IMR-90 (cell line): Measurements from ENCODE around the gene C11orf98. TPM values are rescaled to one million over a fixed set of nuclear protein-coding genes. Genes with fewer than 3 reads are reported as not detected.

Experiments used
- ATAC-seq: fragments of 200-7000 bp; cut with Tn5 transposase; 2 replicates; pipeline ENCODE4 v1.9.1; 2020; ENCODE audit warnings: low read depth, mild to moderate bottlenecking, moderate library complexity
- BruUV-seq: library from RNA; stranded (reverse); fragments of 400-500 nt; replicated peaks from 2 replicates; lab custom pipeline; 2021; lab: Mats Ljungman, UMichigan
- CTCF ChIA-PET: fragments of 300-600 bp; formaldehyde crosslinking; extraction: SDS; loops from one replicate; lab custom pipeline; 2021; ENCODE audit warnings: antibody characterized with exemption; lab: Yijun Ruan, JAX
- POLR2A ChIA-PET: fragments of 300-600 bp; sonication (Branson Sonifier 250); formaldehyde crosslinking; loops from one replicate; lab custom pipeline; 2022; ENCODE audit warnings: antibody characterized with exemption; ENCODE audit not compliant: unreplicated experiment; lab: Charles Lee
- DNase-seq: peaks from one replicate; pipeline ENCODE4 v3.0.0; 2013
- H2AFZ ChIP-seq: replicated peaks from 2 replicates; pipeline ENCODE3; 2013; ENCODE audit warnings: low read length, mild to moderate bottlenecking; ENCODE audit not compliant: poor library complexity
- H2AK5ac ChIP-seq: 2 replicates; pipeline ENCODE4 v1.6.1; 2013; ENCODE audit warnings: low read depth, low read length, inconsistent platforms
- H2AK9ac ChIP-seq: replicated peaks from 2 replicates; pipeline ENCODE3; 2013; ENCODE audit warnings: mild to moderate bottlenecking, low read depth, low read length, moderate library complexity; ENCODE audit not compliant: poor library complexity
- H2BK120ac ChIP-seq: 2 replicates; pipeline ENCODE4 v1.6.1; 2013; ENCODE audit warnings: low read depth, low read length, inconsistent platforms
- H2BK15ac ChIP-seq: 3 replicates; pipeline ENCODE4 v1.6.1; 2013; ENCODE audit warnings: low read depth, low read length, inconsistent platforms
- H2BK20ac ChIP-seq: 2 replicates; pipeline ENCODE4 v1.6.1; 2013; ENCODE audit warnings: low read depth, mild to moderate bottlenecking, inconsistent platforms, low read length, moderate library complexity
- H2BK5ac ChIP-seq: 2 replicates; pipeline ENCODE4 v1.6.1; 2013; ENCODE audit warnings: mild to moderate bottlenecking, low read depth, low read length, inconsistent platforms; ENCODE audit not compliant: poor library complexity, severe bottlenecking
- H3K14ac ChIP-seq: replicated peaks from 2 replicates; pipeline ENCODE4 v1.6.1; 2013; ENCODE audit warnings: low read depth, low read length, inconsistent platforms
- H3K18ac ChIP-seq: 2 replicates; pipeline ENCODE4 v1.6.1; 2013; ENCODE audit warnings: low read depth, low read length, control low read depth
- H3K23ac ChIP-seq: 2 replicates; pipeline ENCODE4 v1.6.1; 2013; ENCODE audit warnings: low read depth, low read length, inconsistent platforms
- H3K27ac ChIP-seq: 2 replicates; pipeline ENCODE4 v1.5.1; 2013; ENCODE audit warnings: mild to moderate bottlenecking, control low read depth, low read length; ENCODE audit not compliant: insufficient read depth
- H3K27me3 ChIP-seq: 2 replicates; pipeline ENCODE4 v1.6.1; 2013; ENCODE audit warnings: low read length; ENCODE audit not compliant: control insufficient read depth, insufficient read depth
- H3K36me3 ChIP-seq: 2 replicates; pipeline ENCODE4 v1.6.1; 2013; ENCODE audit warnings: low read length, mixed read lengths; ENCODE audit not compliant: control insufficient read depth, insufficient read depth
- H3K4ac ChIP-seq: 2 replicates; pipeline ENCODE4 v1.6.1; 2013; ENCODE audit warnings: low read depth, low read length, inconsistent platforms
- H3K4me1 ChIP-seq: 2 replicates; pipeline ENCODE4 v1.6.1; 2013; ENCODE audit warnings: low read length, mixed read lengths; ENCODE audit not compliant: control insufficient read depth, insufficient read depth
- H3K4me2 ChIP-seq: 2 replicates; pipeline ENCODE4 v1.6.1; 2013; ENCODE audit warnings: low read depth, mild to moderate bottlenecking, control low read depth, low read length, moderate library complexity
- H3K4me3 ChIP-seq: 2 replicates; pipeline ENCODE4 v1.5.1; 2013; ENCODE audit warnings: low read depth, mild to moderate bottlenecking, control low read depth, low read length, moderate library complexity; ENCODE audit not compliant: insufficient read depth
- H3K56ac ChIP-seq: 2 replicates; pipeline ENCODE4 v1.6.1; 2013; ENCODE audit warnings: low read length, inconsistent platforms; ENCODE audit not compliant: insufficient read depth; ENCODE audit errors: extremely low read depth
- H3K79me1 ChIP-seq, 2 experiments: 2 replicates each; pipeline ENCODE4 v1.6.1; 2013; ENCODE audit warnings: low read length in 2 of 2, inconsistent platforms in 1 of 2, low read depth in 1 of 2
- H3K9ac ChIP-seq: 2 replicates; pipeline ENCODE4 v1.6.1; 2013; ENCODE audit warnings: low read depth, low read length, control low read depth
- H3K9me1 ChIP-seq: 2 replicates; pipeline ENCODE4 v1.6.1; 2013; ENCODE audit warnings: low read length, inconsistent platforms; ENCODE audit not compliant: insufficient read depth
- H3K9me3 ChIP-seq: 2 replicates; pipeline ENCODE4 v1.6.1; 2013; ENCODE audit warnings: low read length; ENCODE audit not compliant: control insufficient read depth, insufficient read depth
- H4K20me1 ChIP-seq: 2 replicates; pipeline ENCODE4 v1.6.1; 2013; ENCODE audit warnings: low read length, inconsistent platforms; ENCODE audit not compliant: insufficient read depth
- H4K5ac ChIP-seq: 2 replicates; pipeline ENCODE4 v1.6.1; 2013; ENCODE audit warnings: mild to moderate bottlenecking, low read depth, low read length, control low read depth
- H4K8ac ChIP-seq, 2 experiments: 2 replicates each; pipeline ENCODE4 v1.6.1; 2013; ENCODE audit warnings: low read depth in 2 of 2, low read length in 2 of 2, control low read depth in 1 of 2, inconsistent platforms in 1 of 2
- H4K91ac ChIP-seq: 2 replicates; pipeline ENCODE4 v1.6.1; 2013; ENCODE audit warnings: low read depth, low read length, inconsistent platforms; ENCODE audit not compliant: insufficient read depth
- BHLHE40 ChIP-seq: fragments of 150-350 bp; IDR thresholded peaks from 2 replicates; pipeline ENCODE4 v1.6.1; 2016; ENCODE audit warnings: mild to moderate bottlenecking, low read depth, low read length
- ELK1 ChIP-seq: fragments of 150-350 bp; IDR thresholded peaks from 2 replicates; pipeline ENCODE4 v1.6.1; 2016; ENCODE audit warnings: low read depth, mild to moderate bottlenecking, low read length, moderate library complexity, borderline replicate concordance
- FOS ChIP-seq: fragments of 150-350 bp; IDR thresholded peaks from 2 replicates; pipeline ENCODE4 v1.6.1; 2016; ENCODE audit warnings: low read depth, low read length
- MAZ ChIP-seq: IDR thresholded peaks from 2 replicates; pipeline ENCODE4 v1.6.1; 2012; ENCODE audit warnings: low read depth, mild to moderate bottlenecking, low read length, improper control_type of control experiment, moderate library complexity, borderline replicate concordance
- MXI1 ChIP-seq: IDR thresholded peaks from 2 replicates; pipeline ENCODE4 v1.6.1; 2012; ENCODE audit warnings: low read depth, mild to moderate bottlenecking, low read length, moderate library complexity, borderline replicate concordance
- NFE2L2 ChIP-seq: fragments of 150-350 bp; IDR thresholded peaks from 2 replicates; pipeline ENCODE4 v1.6.1; 2016; ENCODE audit warnings: low read depth, mild to moderate bottlenecking, low read length
- POLR2A ChIP-seq: IDR thresholded peaks from 2 replicates; pipeline ENCODE4 v1.6.1; 2012; ENCODE audit warnings: mild to moderate bottlenecking, low read depth, low read length
- RAD21 ChIP-seq: IDR thresholded peaks from 2 replicates; pipeline ENCODE4 v1.6.1; 2012; ENCODE audit warnings: low read length, improper control_type of control experiment
- RCOR1 ChIP-seq: IDR thresholded peaks from 2 replicates; pipeline ENCODE4 v1.6.1; 2012; ENCODE audit warnings: mild to moderate bottlenecking, low read length, improper control_type of control experiment; ENCODE audit not compliant: insufficient replicate concordance
- RFX5 ChIP-seq: IDR thresholded peaks from 2 replicates; pipeline ENCODE4 v1.8.0; 2012; ENCODE audit warnings: low read depth, mild to moderate bottlenecking, low read length, moderate library complexity
- SMC3 ChIP-seq: fragments of 150-350 bp; IDR thresholded peaks from 2 replicates; pipeline ENCODE4 v1.6.1; 2016; ENCODE audit warnings: low read depth, mild to moderate bottlenecking, antibody characterized with exemption, low read length, moderate library complexity
- WGBS, 2 experiments: methylation state at CpG; one replicate each; pipeline versions ENCODE4 v1.1.5 to v1.1.7; 2013; ENCODE audit warnings: missing lambda C conversion rate in 2 of 2; ENCODE audit not compliant: insufficient read length in 1 of 2; ENCODE audit errors: extremely low coverage in 2 of 2; 5-methylcytosine and 5-hydroxymethylcytosine counted together
- dilution Hi-C: fragments of 300-500 bp; cut with HindIII; formaldehyde crosslinking; loops from one replicate; pipeline ENCODE4 v1.14.3; 2018; ENCODE audit warnings: low sequenced_read_pairs; ENCODE audit not compliant: unreplicated experiment
- in situ Hi-C: fragments of 300-500 bp; cut with MboI; formaldehyde crosslinking; loops from 3 replicates; pipeline ENCODE4 v1.14.3; 2019; ENCODE audit warnings: low sequenced_read_pairs, inconsistent platforms, mixed read lengths
- intact Hi-C: fragments of 100-400 bp; cut with micrococcal nuclease; formaldehyde crosslinking; loops from 2 replicates; pipeline ENCODE4 v1.10.0; 2022
- polyA plus RNA-seq, 3 experiments: library from polyadenylated mRNA; depleted of rRNA; stranded (reverse); fragments of >200 nt; gene quantifications; 2 replicates each; pipeline ENCODE4 v1.2.3, GENCODE V29; 2012; ENCODE audit warnings: low replicate concordance in 1 of 3
- total RNA-seq: library from RNA; depleted of rRNA; stranded (reverse); fragments of >200 nt; gene quantifications from 2 replicates; pipeline ENCODE4 v1.2.3, GENCODE V29; 2012

The C11orf98 gene
- total and polyA plus RNA-seq, 2 of the 4 experiments (the other 2 are of a cell fraction) = 41.2 to 62.3 TPM

- Histone ChIP-seq H3K4ac (no peak overlapping the region), H3K9me1 (peaks cover 4% of the 10 kb centered on the region; the same call in 1 of the 2 replicates), H4K20me1 (no peaks in the 10 kb centered on the region), H3K4me3 (no peak overlapping the region), H2BK20ac (no peak overlapping the region), H2AK9ac (no peak overlapping the region), H3K56ac (no peak overlapping the region), H3K18ac (no peak overlapping the region), H2BK15ac (no peak overlapping the region), H3K27me3 (no peaks in the 10 kb centered on the region), H4K5ac (no peak overlapping the region), H3K9ac (no peak overlapping the region), H4K8ac (no peak overlapping the region), H4K91ac (no peak overlapping the region), H2AFZ (no peak overlapping the region), H3K4me1 (peaks cover 10% of the 10 kb centered on the region), H3K36me3 (peaks cover 19% of the 10 kb centered on the region), H2AK5ac (no peak overlapping the region), H2BK5ac (no peak overlapping the region), H3K23ac (no peak overlapping the region), H3K27ac (no peak overlapping the region), H3K14ac (no peak overlapping the region), H3K9me3 (no peaks in the 10 kb centered on the region), H3K4me2 (no peak overlapping the region), H3K79me1 (peaks cover 14 to 41% of the 10 kb centered on the region in 2 experiments; a peak in 3 of 4 replicates), H2BK120ac (no peak overlapping the region)
- no peak for DNase-seq
- intact Hi-C loops = no loop called here
- ChIA-PET CTCF (no interaction called here), POLR2A (no interaction called here)
- no peak for ATAC-seq
- dilution Hi-C loops = no loop called here
- no peak for TF ChIP-seq RAD21
- no peak for TF ChIP-seq POLR2A
- TF ChIP-seq RCOR1 = no peak
- no peak for TF ChIP-seq BHLHE40
- TF ChIP-seq NFE2L2 = no peak
- no peak for TF ChIP-seq ELK1
- TF ChIP-seq SMC3 = no peak
- no peak for TF ChIP-seq MAZ
- TF ChIP-seq FOS = no peak
- no peak for TF ChIP-seq RFX5
- TF ChIP-seq MXI1 = no peak
- no CpG with 5 or more reads among the region's 6 CpGs for WGBS, 2 experiments
- in situ Hi-C loops = no loop called here
- no TSS peak for BruUV-seq
Measured at GRCh38 chr11:62677156-62677555, 12.1 kb upstream of the C11orf98 start.
